GM18508 (cell line): Measurements from ENCODE around the gene DCTD.

Experiments
- ATAC-seq: cut with Tn5 transposase; IDR thresholded peaks from one replicate; pipeline ENCODE4 v1.9.1; 2021; ENCODE audit warnings: moderate number of reproducible peaks; ENCODE audit not compliant: insufficient read depth, unreplicated experiment

DCTD gene

GRCh38 chr4:182895791-182896292 is 21.3 kb downstream of the DCTD start:
- ATAC-seq, result no peak

DNA sequence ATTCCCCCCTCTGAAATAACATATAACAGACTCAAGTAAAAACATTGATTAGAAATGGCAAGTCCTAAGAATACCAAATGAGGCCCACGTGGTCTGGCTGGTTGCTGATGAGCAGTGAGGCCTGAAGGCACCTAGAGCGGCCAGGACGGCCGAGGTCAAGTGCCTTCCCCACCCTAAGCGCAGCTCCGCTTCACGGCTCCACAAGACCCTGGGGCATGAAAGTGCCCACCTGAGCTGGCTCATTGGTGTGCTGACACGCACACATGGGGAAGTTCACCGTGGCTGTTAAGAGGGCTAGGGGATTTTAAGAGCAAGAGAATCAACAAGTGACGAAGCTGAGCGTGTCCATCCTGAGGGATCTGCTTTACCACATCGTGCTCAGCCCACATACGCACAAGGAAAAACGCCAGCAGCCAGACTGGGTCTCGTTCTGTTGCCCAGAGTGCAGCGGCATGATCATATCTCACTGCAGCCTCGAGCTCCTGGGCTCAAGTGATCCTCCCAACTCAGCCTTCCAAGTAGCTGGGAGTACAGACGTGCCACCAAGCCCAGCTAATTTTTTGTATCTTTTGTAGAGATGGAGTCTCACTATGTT is 22.4 kb downstream of the DCTD start:
- ATAC-seq, result no peak

DNA sequence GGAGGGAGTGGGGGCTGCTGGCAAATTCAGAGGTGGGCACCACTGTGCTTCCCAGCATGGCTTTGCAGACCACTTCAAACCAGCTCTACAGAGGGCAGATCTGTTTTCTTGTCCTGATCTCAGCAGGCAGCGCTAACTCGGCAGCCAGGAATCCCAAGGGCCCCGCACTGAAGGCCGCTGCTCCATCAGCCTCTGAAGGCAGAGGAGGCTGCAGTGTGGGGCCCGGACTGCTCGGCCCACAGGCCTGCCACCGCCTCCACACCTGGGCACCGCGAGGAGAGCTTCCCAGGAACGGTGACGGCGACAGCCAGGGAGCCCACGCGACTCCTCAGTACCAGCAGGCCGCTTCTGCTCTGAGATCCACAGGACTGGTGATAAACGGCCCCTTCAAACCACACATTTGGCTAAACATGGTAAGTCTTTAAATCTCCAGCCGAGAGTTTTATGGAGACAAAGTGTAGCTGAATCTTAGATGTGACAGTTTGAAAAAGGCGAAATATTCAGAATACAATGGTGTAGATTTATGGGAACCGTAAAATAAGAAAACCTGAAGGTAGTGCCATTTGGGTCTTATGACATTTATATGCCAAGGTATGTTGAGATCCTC is 23.6 kb downstream of the DCTD start:
- no peak for ATAC-seq

- ATAC-seq, result no peak
Observed at GRCh38 chr4:182893047-182893446, 24.1 kb downstream of the DCTD start.

GRCh38 chr4:182890202-182890601 is 27.0 kb downstream of the DCTD start:
- no peak for ATAC-seq

GRCh38 chr4:182888891-182889290 is 28.3 kb downstream of the DCTD start:
- ATAC-seq, result no peak

DNA sequence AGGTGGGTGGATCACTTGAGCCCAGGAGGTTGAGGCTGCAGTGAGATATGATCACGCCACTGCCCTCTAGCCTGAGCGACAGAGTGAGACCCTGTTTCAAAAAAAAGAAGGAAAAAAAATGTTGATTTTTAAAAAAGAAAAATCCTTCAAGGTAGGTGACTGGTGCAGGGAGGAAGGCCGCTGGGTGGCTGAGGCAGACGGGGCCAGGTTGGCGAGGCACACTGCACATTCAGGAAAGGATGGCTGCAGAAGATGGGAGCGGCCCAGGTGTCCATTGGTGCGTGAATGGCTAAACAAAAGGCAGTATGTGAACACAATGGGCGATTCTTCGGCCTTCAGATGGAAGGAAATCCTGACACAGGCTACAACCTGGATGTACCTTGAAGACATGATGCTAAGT is 30.4 kb downstream of the DCTD start:
- no peak for ATAC-seq

DNA sequence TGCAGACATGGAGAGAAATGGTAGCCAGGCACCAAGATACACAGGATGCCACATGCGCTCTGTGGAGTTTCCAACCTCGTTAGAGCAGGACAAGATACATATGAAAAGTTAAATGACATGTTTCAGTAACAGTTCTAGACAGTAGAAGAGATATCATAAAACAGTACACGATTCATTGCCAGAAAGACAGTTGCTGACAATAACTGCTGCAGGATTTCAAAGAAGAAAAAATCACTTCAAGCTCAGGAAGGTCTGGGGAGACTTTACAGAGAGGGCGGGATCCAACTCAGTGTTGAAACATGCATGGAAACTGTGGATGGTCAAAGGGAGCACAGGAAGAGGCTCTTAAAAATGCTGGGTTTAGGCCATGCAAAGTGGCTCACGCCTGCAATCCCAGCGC is 31.0 kb downstream of the DCTD start:
- no peak for ATAC-seq

- ATAC-seq, result no peak
Observed at GRCh38 chr4:182885738-182886077, 31.5 kb downstream of the DCTD start.

- ATAC-seq, result no peak
Observed at GRCh38 chr4:182885022-182885737, 32.0 kb downstream of the DCTD start.

DNA sequence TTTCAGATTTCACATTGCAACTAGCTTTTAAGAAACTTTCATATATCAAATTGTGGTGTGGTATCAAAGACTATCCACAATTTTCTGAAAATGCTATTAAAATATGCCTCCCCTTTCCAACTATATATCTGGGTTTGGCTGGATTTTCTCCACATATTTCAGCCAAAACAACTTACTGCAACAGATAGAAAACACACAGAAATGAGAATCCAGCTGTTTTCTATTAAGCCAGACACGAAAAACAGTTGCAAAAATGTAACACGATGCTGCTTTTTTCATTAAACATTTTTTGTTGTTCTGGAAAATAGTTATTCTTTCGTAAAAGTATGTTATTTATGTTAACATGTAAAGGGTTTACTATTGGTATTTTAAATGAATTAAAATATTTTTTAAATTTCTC is 33.1 kb downstream of the DCTD start:
- no peak for ATAC-seq

DNA sequence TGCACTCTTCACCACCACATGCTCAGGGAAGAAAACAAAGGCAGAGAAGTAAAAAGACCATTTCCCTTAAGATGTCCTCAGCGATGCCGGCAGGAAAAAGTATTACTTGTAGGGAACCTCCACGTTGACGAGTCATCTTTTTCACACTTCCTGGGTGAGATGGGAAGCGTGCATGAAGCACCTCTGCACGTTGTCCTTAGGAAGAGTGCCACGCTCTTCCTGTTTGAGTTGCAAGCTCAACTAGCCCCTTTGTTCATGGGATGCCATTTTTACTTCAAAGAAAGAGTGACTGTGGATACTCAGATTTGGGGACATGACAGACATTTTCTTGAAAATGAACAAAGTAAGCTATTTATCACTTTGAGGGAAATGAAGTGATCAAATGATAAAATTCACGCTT is 33.8 kb downstream of the DCTD start:
- no peak for ATAC-seq

- ATAC-seq, result no peak
Observed at GRCh38 chr4:182881914-182882313, 35.3 kb downstream of the DCTD start.

DNA sequence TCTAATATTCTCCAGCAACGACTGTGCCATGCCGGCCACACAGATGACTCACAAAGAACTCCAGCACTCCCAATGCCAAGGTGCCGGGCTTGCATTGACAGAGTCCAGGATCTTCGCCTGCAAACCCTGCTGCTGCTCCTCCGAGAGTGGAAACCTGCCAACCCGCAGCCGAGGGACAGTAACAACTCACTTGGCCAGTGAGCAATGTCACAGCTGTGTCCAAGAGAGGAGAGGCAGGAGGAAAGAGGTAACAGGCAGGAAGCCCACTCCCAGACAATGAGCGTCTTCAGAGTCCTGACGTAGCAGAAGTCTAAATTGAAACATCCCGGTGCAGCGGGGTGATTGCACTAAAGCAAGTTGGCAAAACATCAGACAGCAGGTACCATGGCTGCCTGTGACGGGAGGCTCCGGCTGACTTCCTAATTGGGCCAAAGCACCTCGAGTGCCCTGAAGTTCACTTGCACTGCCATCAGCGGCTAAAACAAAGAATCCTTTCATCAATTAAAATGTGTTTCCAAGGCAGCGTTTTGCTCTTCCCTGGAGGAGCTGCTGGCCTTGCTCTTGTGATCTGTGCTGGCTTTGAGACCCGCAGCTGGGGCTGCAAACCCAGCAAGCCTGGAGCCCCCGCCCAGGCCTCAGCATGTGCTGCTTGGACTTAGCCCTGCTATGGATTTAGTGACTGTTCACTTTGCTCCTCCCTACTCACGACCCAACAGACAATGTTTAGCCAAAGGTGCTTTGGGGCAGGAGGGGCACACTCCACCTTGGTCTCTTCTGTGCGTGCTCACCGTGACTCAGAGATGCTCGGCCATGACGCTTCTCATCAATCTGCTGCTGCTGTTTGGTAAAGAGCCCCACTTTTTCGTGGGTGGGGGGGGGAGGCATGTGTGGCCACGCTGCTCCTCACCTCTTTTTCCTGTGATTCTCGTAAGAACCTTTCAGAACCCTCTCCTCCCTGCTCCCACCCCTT is 36.5 kb downstream of the DCTD start:
- ATAC-seq, result no peak

- ATAC-seq, result no peak
Observed at GRCh38 chr4:182879913-182880312, 37.3 kb downstream of the DCTD start.

DNA sequence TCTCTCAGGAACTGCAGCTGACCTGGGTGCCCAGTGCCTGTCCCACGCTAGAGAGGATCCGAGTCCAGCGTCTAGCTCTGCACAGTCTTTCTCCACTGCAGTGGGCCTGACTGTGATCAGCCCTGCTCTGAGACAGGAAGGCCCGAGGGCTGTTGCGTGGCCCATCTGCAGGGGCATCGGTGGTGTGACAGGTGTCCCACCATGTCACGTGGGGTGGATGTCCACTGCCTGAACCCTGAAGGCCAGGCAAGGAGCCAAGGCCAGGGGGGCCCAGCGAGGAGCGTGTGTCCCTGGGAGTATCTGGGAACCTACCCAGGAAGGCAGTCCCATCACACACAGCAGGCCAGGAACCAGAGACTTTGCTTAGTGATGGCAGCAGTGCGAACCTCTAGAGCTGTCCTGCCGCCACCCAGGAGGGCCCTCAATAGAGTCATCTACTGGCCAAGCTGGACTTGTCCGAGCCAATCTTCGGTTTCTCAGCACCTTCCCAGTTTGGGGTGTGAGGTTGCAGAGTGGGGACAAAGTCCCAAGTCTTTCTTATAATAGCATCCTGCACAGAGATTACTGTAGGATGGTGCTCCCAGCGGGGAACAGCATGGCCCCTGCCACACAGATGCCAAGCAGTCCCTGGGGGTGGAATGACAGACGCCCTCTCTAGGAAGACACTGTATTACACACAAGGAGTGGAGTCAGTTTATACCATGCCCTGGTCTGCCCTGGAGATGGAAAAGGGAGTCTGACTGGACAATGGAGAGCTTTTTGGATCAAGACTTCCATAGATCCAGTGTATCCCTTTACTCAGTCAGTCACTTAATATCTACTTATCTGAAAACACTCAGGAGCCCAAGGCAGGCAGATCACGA is 38.3 kb downstream of the DCTD start:
- no peak for ATAC-seq

GRCh38 chr4:182877326-182877883 is 39.8 kb downstream of the DCTD start:
- no peak for ATAC-seq

GRCh38 chr4:182876427-182876826 is 40.8 kb downstream of the DCTD start:
- ATAC-seq, result no peak
